CD4-positive, alpha-beta memory T cell (primary cell): Measurements from ENCODE around the gene HPS1. TPM values are rescaled to one million over a fixed set of nuclear protein-coding genes. Genes with fewer than 3 reads are reported as not detected.
A peak's percentile ranks its signal among the peaks of the same experiment; 100 is the strongest.

Experiments
- CTCF ChIA-PET: fragments of 350-600 bp; sonication (Branson Sonifier 250); formaldehyde crosslinking; loops from one replicate; lab custom pipeline; 2021; ENCODE audit warnings: inconsistent platforms; ENCODE audit not compliant: partially characterized antibody; lab: Charles Lee
- POLR2A ChIA-PET: fragments of 350-600 bp; sonication (Branson Sonifier 250); formaldehyde crosslinking; loops from one replicate; lab custom pipeline; 2021; ENCODE audit not compliant: partially characterized antibody; lab: Charles Lee
- DNase-seq, 5 donors: peaks; one replicate each; pipeline versions ENCODE4 v3.0.0 to v3.0.0-alpha.2; 2020 to 2022; ENCODE audit warnings: mixed read lengths in 1 of 5
- H3K27ac ChIP-seq: one replicate; pipeline ENCODE4 v1.7.0; 2013; ENCODE audit warnings: low read depth, low read length
- H3K27me3 ChIP-seq: 2 replicates; pipeline ENCODE4 v1.7.0; 2013; ENCODE audit warnings: mild to moderate bottlenecking, low read length, moderate library complexity; ENCODE audit not compliant: insufficient read depth
- H3K36me3 ChIP-seq: 2 replicates; pipeline ENCODE4 v1.7.0; 2013; ENCODE audit warnings: mild to moderate bottlenecking, low read length, moderate library complexity; ENCODE audit not compliant: insufficient read depth
- H3K4me1 ChIP-seq: 2 replicates; pipeline ENCODE4 v1.7.0; 2013; ENCODE audit warnings: mild to moderate bottlenecking, low read length, moderate library complexity; ENCODE audit not compliant: insufficient read depth
- H3K4me3 ChIP-seq, 2 donors: one replicate each; pipeline ENCODE4 v1.7.0; 2013; ENCODE audit warnings: low read length in 2 of 2, mild to moderate bottlenecking in 1 of 2
- H3K9me3 ChIP-seq, 2 donors: one replicate each; pipeline ENCODE4 v1.7.0; 2013; ENCODE audit warnings: low read length in 2 of 2, control low read depth in 1 of 2; ENCODE audit not compliant: control insufficient read depth in 1 of 2
- H3K27ac Mint-ChIP-seq, 7 donors: one replicate each; pipeline ENCODE4 v1.8.0; 2020 to 2021; ENCODE audit warnings: mixed read lengths in 7 of 7, mild to moderate bottlenecking in 6 of 7, inconsistent platforms in 3 of 7, moderate library complexity in 3 of 7
- H3K27me3 Mint-ChIP-seq, 2 donors: one replicate each; pipeline ENCODE4 v1.8.0; 2020 to 2021; ENCODE audit warnings: mixed read lengths in 2 of 2
- H3K36me3 Mint-ChIP-seq, 2 donors: one replicate each; pipeline ENCODE4 v1.8.0; 2020 to 2021; ENCODE audit warnings: mixed read lengths in 2 of 2, inconsistent platforms in 1 of 2, mild to moderate bottlenecking in 1 of 2
- H3K4me1 Mint-ChIP-seq, 4 donors: one replicate each; pipeline ENCODE4 v1.8.0; 2020 to 2021; ENCODE audit warnings: mixed read lengths in 4 of 4, mild to moderate bottlenecking in 1 of 4
- H3K4me3 Mint-ChIP-seq, 8 donors: one replicate each; pipeline ENCODE4 v1.8.0; 2020 to 2021; ENCODE audit warnings: mixed read lengths in 8 of 8, mild to moderate bottlenecking in 7 of 8, moderate library complexity in 6 of 8, inconsistent platforms in 3 of 8
- H3K9me3 Mint-ChIP-seq, 8 donors: one replicate each; pipeline ENCODE4 v1.8.0; 2020 to 2021; ENCODE audit warnings: mixed read lengths in 8 of 8, mild to moderate bottlenecking in 5 of 8, inconsistent platforms in 3 of 8, moderate library complexity in 1 of 8
- intact Hi-C: fragments of 100-400 bp; cut with micrococcal nuclease; formaldehyde crosslinking; loops from one replicate; pipeline ENCODE4 v1.15.1; 2023
- polyA plus RNA-seq, 2 donors: library from polyadenylated mRNA; unstranded; fragments of 300-500 nt; fragmentation: Illumina TruSeq; gene quantifications; one replicate each; pipeline ENCODE4 v1.2.3, GENCODE V29; 2021
- total RNA-seq, 2 experiments: library from RNA; stranded (reverse); gene quantifications; one replicate each; pipeline ENCODE4 v1.2.3, GENCODE V29; 2021

Gene HPS1
- total and polyA plus RNA-seq, 4 experiments from 2014 or later, result 72.0 to 115 (median 91.3) TPM

DNA sequence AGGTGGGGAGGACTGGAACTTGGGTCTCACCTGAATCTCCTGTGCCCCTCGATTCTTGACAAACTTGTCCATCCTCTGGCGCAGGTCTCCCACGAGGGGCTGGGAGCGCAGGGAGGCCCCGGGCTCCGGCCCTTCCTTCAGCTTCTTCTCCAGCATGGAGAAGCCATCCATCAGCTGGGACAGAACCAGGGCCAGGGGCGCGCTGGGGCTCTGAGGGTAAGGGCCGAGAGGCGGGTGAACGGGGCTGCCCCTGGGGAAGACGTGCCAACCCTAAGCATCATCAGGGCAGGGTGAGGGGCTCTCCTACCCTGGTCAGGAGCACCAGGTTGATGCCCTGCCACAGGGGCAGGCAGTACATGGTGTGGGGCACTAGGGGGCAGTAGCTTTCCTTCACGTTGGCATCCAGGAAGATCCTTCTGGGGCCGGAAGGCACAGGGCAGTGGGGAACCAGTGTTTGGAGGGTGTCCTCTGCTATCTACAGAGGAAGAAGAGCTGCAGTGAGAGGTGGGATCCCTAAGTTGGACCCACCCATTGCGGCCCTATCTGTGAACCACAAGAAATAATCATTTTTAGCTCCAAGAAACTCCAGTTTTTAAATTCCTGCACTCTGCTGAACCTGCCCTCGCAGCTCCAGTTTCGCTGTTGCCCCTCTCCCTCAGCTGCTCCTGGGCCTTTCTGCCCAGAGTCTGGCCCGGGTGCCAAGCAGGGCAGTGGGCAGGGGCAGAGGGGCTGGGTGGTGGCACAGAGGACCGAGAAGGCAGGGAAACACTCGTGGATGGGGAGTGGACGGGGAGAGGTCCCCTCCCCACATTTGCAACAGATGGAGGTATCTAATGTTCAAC is 21.0 kb downstream of the HPS1 start:
- Histone ChIP-seq H3K4me1 (no peaks in the 10 kb centered on the region), H3K27ac (no peak overlapping the region), H3K9me3 (no peaks in the 10 kb centered on the region), H3K36me3 (peaks cover 37% of the 10 kb centered on the region), H3K4me3 (no peak overlapping the region), H3K27me3 (no peaks in the 10 kb centered on the region)
- DNase-seq, result peak; percentile 19 to 50 (median 38)
- Mint-ChIP-seq H3K27me3 (no peaks in the 10 kb centered on the region), H3K36me3 (peaks cover 18 to 58% of the 10 kb centered on the region in 2 donors), H3K4me3 (no peak overlapping the region), H3K9me3 (no peaks in the 10 kb centered on the region), H3K4me1 (peaks cover 0 to 3% (median 0%) of the 10 kb centered on the region in 4 donors), H3K27ac (peak overlapping the region in 2 of 7 donors; percentile 25 to 47)
- intact Hi-C loops, result no loop called here
- POLR2A ChIA-PET, result interaction anchor here (1.3 to 1.9 kb wide), 2 partner anchors 11 to 21 kb away, joined by 4 to 9 read pairs; partner anchors contain the start of genes HPS1 and PYROXD2
- CTCF ChIA-PET, result interaction anchor here (0.7 to 3.0 kb wide), 23 partner anchors 8 to 1186 kb away, joined by 3 to 26 read pairs (median 3); partner anchors contain the start of gene PYROXD2

DNA sequence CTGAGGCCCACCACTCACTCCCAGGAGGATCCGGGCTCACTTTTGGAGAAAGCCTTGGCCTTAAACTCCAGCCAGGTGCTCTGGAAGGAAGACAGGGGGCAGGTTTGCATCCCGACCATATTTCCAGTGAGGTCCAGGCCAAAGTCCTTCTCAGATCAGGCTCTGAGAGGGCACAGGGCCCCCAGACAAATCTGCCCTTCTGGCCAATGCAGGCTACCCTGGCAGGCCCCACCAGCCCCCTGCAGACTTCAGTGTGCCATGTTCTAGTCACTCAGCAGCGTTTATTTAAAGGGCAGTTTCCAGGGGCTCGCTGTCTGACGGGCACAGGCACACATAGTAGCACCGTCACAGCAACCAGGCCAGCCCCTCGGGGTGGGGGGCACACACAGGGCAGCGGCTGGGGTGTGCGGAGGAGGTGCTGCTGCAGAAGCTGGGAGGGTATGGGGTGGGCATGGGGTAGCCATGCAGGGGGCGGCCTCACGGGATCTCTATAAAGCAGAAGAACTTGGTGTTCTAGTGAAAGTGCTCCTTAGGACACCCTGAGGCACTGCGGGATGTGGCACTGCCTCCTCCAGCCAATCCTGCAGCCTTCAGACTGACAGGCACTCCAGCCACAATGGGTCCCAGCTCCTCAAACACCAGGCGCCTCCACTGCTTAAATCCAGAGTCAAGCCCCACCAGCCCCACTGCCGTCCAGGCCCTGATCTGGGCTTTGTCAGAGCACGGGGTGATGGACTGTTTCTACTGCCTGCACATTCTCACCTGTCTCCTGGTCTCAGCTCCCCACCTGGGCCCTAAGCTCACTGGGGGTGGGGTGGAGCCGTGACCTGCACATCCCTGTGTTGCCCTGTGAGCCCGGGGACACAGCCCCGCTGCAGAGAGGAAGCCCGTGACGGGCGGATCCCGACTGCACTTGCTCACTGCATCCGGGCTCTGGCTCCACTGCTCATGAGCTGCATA is 22.2 kb downstream of the HPS1 start:
- peaks cover 0 to 3% (median 0%) of the 10 kb centered on the region in 4 donors for H3K4me1 Mint-ChIP-seq
- Histone ChIP-seq H3K4me1 (no peaks in the 10 kb centered on the region), H3K36me3 (peaks cover 32% of the 10 kb centered on the region), H3K9me3 (no peaks in the 10 kb centered on the region), H3K27me3 (no peaks in the 10 kb centered on the region), H3K27ac (no peak overlapping the region), H3K4me3 (no peak overlapping the region)
- H3K27me3 Mint-ChIP-seq, result no peaks in the 10 kb centered on the region
- CTCF ChIA-PET, result interaction anchor here (1.3 to 3.0 kb wide), 13 partner anchors 7 to 1187 kb away, joined by 3 to 26 read pairs (median 4); no protein-coding TSS in a partner anchor
- intact Hi-C loops, result no loop called here
- peak overlapping the region in 1 of 7 donors; percentile 76 for H3K27ac Mint-ChIP-seq
- peaks cover 18 to 56% of the 10 kb centered on the region in 2 donors for H3K36me3 Mint-ChIP-seq
- no peak overlapping the region for H3K4me3 Mint-ChIP-seq
- POLR2A ChIA-PET, result interaction anchor here (1.3 to 1.9 kb wide), 2 partner anchors 10 to 22 kb away, joined by 4 to 9 read pairs; partner anchors contain the start of genes HPS1 and PYROXD2
- no peak for DNase-seq
- no peaks in the 10 kb centered on the region for H3K9me3 Mint-ChIP-seq

DNA sequence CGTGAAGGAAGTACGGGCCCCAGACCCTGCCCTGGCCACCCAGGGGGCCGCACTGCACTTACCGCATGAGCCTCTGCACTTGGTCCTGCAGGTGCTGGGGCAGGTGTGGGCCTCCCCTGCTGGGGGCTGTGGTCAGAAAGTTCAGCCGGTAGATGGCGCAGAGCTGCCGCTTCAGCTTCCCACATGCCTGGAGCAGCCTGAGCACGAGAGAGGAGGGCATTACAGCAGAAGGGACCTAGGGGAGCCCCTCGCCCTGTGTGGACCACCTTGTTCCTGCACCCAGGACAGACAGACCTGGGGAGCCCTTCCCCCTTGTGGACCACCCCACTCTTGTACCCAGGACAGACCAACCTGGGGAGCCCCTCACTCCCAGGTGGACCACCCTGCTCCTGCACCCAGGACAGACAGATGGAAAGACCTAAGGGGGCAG is 23.0 kb downstream of the HPS1 start:
- Histone ChIP-seq H3K9me3 (no peaks in the 10 kb centered on the region), H3K4me3 (no peak overlapping the region), H3K4me1 (no peaks in the 10 kb centered on the region), H3K27ac (no peak overlapping the region), H3K36me3 (peaks cover 34% of the 10 kb centered on the region), H3K27me3 (no peaks in the 10 kb centered on the region)
- Mint-ChIP-seq H3K9me3 (no peaks in the 10 kb centered on the region), H3K36me3 (peaks cover 22 to 65% of the 10 kb centered on the region in 2 donors), H3K27me3 (no peaks in the 10 kb centered on the region), H3K27ac (peak overlapping the region in 1 of 7 donors; percentile 35), H3K4me1 (peaks cover 0 to 3% (median 0%) of the 10 kb centered on the region in 4 donors), H3K4me3 (no peak overlapping the region)
- DNase-seq, result no peak
- ChIA-PET POLR2A (no interaction called here), CTCF (interaction anchor here (3.0 kb wide), 1 partner anchor 12 kb away, joined by 26 read pairs; no protein-coding TSS in a partner anchor)
- intact Hi-C loops, result no loop called here

DNA sequence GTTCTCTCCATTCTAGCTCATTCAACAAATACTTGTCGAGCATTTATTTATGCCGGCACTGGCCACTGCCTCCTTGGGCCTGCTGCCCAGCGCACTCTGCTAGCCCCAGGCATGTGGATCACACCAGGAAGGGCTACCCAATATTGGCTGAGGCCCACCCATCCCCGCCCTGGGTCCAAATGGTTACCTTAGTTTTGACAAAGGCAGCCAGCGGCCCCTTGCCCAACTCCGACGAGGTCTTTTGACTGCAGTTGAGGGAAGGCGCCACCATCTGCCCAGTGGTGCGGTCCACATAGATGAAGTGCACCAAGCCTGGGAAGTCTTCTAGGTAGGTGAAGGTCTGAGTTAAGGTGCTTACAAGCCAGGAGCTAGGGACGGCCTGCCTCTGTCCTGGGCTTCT is 24.6 kb downstream of the HPS1 start:
- H3K4me3 ChIP-seq, result no peak overlapping the region
- Mint-ChIP-seq H3K27ac (peak overlapping the region in 1 of 7 donors; percentile 59), H3K36me3 (peaks cover 18 to 67% of the 10 kb centered on the region in 2 donors), H3K4me1 (no peaks in the 10 kb centered on the region), H3K9me3 (no peaks in the 10 kb centered on the region), H3K27me3 (no peaks in the 10 kb centered on the region), H3K4me3 (no peak overlapping the region)
- intact Hi-C loops, result no loop called here
- no peaks in the 10 kb centered on the region for H3K9me3 ChIP-seq
- H3K4me1 ChIP-seq, result no peaks in the 10 kb centered on the region
- no peaks in the 10 kb centered on the region for H3K27me3 ChIP-seq
- POLR2A ChIA-PET, result no interaction called here
- H3K36me3 ChIP-seq, result peaks cover 30% of the 10 kb centered on the region
- no peak overlapping the region for H3K27ac ChIP-seq
- DNase-seq, result peak in 1 of 5 donors; percentile 16
- CTCF ChIA-PET, result interaction anchor here (1.0 kb wide), 1 partner anchor 17 kb away, joined by 3 read pairs; no protein-coding TSS in a partner anchor

DNA sequence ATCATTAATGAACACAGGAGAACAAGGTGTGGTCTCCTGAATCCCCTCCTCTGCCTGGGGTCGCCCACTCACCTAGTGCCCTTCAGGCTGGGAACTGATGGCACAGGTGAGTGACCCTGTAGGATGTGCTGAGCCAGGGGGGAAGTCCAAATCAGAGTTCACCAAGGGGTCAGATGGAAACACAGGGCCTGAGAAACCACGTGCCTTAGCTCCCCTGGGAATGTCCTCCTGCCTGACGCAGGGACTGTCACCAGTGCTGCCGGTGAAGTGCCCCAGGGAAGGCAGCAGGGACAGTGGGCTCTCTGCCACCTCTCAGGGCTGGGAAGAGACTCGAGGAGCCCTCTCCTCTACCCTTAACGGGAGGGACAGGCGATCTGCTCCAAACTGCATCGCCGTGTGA is 25.9 kb downstream of the HPS1 start:
- H3K27me3 Mint-ChIP-seq, result no peaks in the 10 kb centered on the region
- intact Hi-C loops, result no loop called here
- Histone ChIP-seq H3K4me1 (no peaks in the 10 kb centered on the region), H3K27me3 (no peaks in the 10 kb centered on the region), H3K4me3 (no peak overlapping the region), H3K9me3 (no peaks in the 10 kb centered on the region), H3K36me3 (peaks cover 30% of the 10 kb centered on the region), H3K27ac (no peak overlapping the region)
- DNase-seq, result no peak
- H3K4me1 Mint-ChIP-seq, result peaks cover 0 to 3% (median 0%) of the 10 kb centered on the region in 4 donors
- ChIA-PET CTCF (no interaction called here), POLR2A (no interaction called here)
- no peaks in the 10 kb centered on the region for H3K9me3 Mint-ChIP-seq
- H3K36me3 Mint-ChIP-seq, result peaks cover 21 to 73% of the 10 kb centered on the region in 2 donors
- H3K27ac Mint-ChIP-seq, result no peak overlapping the region
- no peak overlapping the region for H3K4me3 Mint-ChIP-seq

DNA sequence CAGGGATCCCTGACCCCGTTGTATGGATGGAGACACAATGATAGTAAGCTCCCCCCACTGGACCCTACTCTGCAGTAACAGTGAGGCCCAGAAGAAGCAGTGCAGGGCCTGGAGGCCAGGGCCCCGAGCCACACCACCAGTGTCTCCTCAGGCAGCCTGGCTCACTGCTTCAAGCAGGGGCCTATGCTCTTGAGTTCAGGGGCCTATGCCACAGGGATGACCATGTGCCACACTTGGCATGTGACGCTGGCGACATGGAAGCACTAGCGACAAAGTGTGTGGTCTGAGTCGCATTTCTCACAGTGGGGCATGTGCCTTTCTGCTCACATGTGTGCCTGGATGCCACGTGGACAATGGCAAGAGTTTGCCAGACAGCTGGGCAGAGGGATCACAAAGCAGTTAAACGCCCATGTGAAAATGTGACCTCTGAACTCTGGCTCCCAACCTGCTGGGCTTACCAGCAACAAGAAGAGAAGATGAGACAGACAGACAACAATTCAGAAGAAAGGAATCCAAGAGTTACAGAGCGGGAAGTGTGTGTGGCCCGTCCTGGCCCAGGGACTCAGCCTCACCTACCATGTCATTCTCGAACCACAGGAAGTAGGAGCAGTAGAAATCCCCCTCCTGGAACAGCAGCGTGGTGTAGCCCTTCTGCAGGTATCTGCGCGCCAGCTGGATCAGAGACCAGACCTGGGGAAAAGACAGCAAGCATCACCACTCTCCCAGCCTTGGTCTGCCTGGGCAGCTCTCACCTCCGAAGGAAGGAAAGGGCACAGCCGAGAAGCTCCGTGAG is 27.1 kb downstream of the HPS1 start:
- H3K27me3 Mint-ChIP-seq, result no peaks in the 10 kb centered on the region
- H3K27me3 ChIP-seq, result no peaks in the 10 kb centered on the region
- ChIA-PET CTCF (no interaction called here), POLR2A (no interaction called here)
- no peak overlapping the region for H3K4me3 Mint-ChIP-seq
- intact Hi-C loops, result no loop called here
- H3K27ac Mint-ChIP-seq, result peak overlapping the region in 3 of 7 donors; percentile 11 to 80 (median 79)
- no peak overlapping the region for H3K27ac ChIP-seq
- H3K36me3 ChIP-seq, result peaks cover 30% of the 10 kb centered on the region
- H3K4me1 Mint-ChIP-seq, result peaks cover 5 to 14% (median 8%) of the 10 kb centered on the region in 4 donors
- peaks cover 9% of the 10 kb centered on the region for H3K4me1 ChIP-seq
- no peaks in the 10 kb centered on the region for H3K9me3 ChIP-seq
- H3K36me3 Mint-ChIP-seq, result peaks cover 21 to 66% of the 10 kb centered on the region in 2 donors
- no peaks in the 10 kb centered on the region for H3K9me3 Mint-ChIP-seq
- H3K4me3 ChIP-seq, result no peak overlapping the region
- no peak for DNase-seq
